HepG2 (cell line): ENCODE measurements around the gene TJAP1. TPM values are rescaled to one million over a fixed set of nuclear protein-coding genes. Genes with fewer than 3 reads are reported as not detected.

ENCODE experiments used
- AGO1 ChIP-seq: fragments of 200-400 bp; formaldehyde crosslinking; IDR thresholded peaks from 2 replicates; pipeline ENCODE4 v1.6.1; 2017; ENCODE audit warnings: mild to moderate bottlenecking, low read depth, low read length, moderate library complexity; ENCODE audit not compliant: poor library complexity, severe bottlenecking
- ARNT2 ChIP-seq: sonication (generic); formaldehyde crosslinking; IDR thresholded peaks from 2 replicates; pipeline ENCODE4 v1.8.0; 2022; ENCODE audit warnings: mild to moderate bottlenecking, low read depth, missing genetic modification reagents, moderate library complexity
- ATF2 ChIP-seq: sonication (generic); formaldehyde crosslinking; IDR thresholded peaks from 2 replicates; pipeline ENCODE4 v1.4.0; 2020; ENCODE audit warnings: missing genetic modification reagents
- CTCF ChIP-seq: sonication (generic); formaldehyde crosslinking; IDR thresholded peaks from 2 replicates; pipeline ENCODE4 v1.5.0; 2020; ENCODE audit warnings: mild to moderate bottlenecking, missing genetic modification reagents, moderate library complexity
- DNMT1 ChIP-seq: sonication (generic); formaldehyde crosslinking; IDR thresholded peaks from 2 replicates; pipeline ENCODE4 v1.5.1; 2020; ENCODE audit warnings: mild to moderate bottlenecking, missing genetic modification reagents
- FLYWCH1 ChIP-seq: sonication (generic); formaldehyde crosslinking; IDR thresholded peaks from 2 replicates; pipeline ENCODE4 v1.8.1; 2023; ENCODE audit warnings: mild to moderate bottlenecking, missing genetic modification reagents
- FOXA3 ChIP-seq: IDR thresholded peaks from 2 replicates; pipeline ENCODE4 v1.6.1; 2016; ENCODE audit warnings: missing genetic modification reagents, missing compliant biosample characterization
- GATA4 ChIP-seq: sonication (generic); IDR thresholded peaks from 2 replicates; pipeline ENCODE4 v1.6.1; 2016; ENCODE audit warnings: antibody characterized with exemption, low read depth, borderline replicate concordance
- HNRNPH1 ChIP-seq: fragments of 200-400 bp; formaldehyde crosslinking; optimal IDR thresholded peaks from 2 replicates; pipeline ENCODE3; 2017; ENCODE audit warnings: mild to moderate bottlenecking, low read depth, low read length
- HNRNPL ChIP-seq: fragments of 200-400 bp; formaldehyde crosslinking; IDR thresholded peaks from 2 replicates; pipeline ENCODE4 v1.6.1; 2017; ENCODE audit warnings: mild to moderate bottlenecking, low read depth, low read length
- MAF1 ChIP-seq: sonication (generic); formaldehyde crosslinking; IDR thresholded peaks from 2 replicates; pipeline ENCODE4 v1.5.0; 2020; ENCODE audit warnings: missing genetic modification reagents, borderline replicate concordance
- MEIS1 ChIP-seq: sonication (generic); formaldehyde crosslinking; IDR thresholded peaks from 2 replicates; pipeline ENCODE4 v1.9.0; 2021; ENCODE audit warnings: mild to moderate bottlenecking, missing genetic modification reagents, moderate library complexity, borderline replicate concordance
- MXI1 ChIP-seq: IDR thresholded peaks from 3 replicates; pipeline ENCODE4 v1.6.1; 2012; ENCODE audit warnings: low read depth, low read length, inconsistent platforms, borderline replicate concordance
- NFE2L2 ChIP-seq: fragments of 150-350 bp; IDR thresholded peaks from 2 replicates; pipeline ENCODE4 v1.6.1; 2014; ENCODE audit warnings: low read length
- PHF5A ChIP-seq: IDR thresholded peaks from one replicate; pipeline ENCODE4 v1.6.1; 2018; ENCODE audit warnings: low read depth, missing genetic modification reagents; ENCODE audit not compliant: unreplicated experiment
- PITX1 ChIP-seq: sonication (generic); formaldehyde crosslinking; IDR thresholded peaks from 2 replicates; pipeline ENCODE4 v1.5.1; 2020; ENCODE audit warnings: mild to moderate bottlenecking, missing genetic modification reagents
- STAG1 ChIP-seq: sonication (generic); formaldehyde crosslinking; IDR thresholded peaks from 2 replicates; pipeline ENCODE4 v1.4.0; 2020; ENCODE audit warnings: missing genetic modification reagents
- ZBTB46 ChIP-seq: sonication (generic); formaldehyde crosslinking; IDR thresholded peaks from 2 replicates; pipeline ENCODE4 v1.4.0; 2020; ENCODE audit warnings: mild to moderate bottlenecking, missing genetic modification reagents, borderline replicate concordance
- ZNF224 ChIP-seq: sonication (generic); formaldehyde crosslinking; IDR thresholded peaks from 2 replicates; pipeline ENCODE4 v1.5.0; 2020; ENCODE audit warnings: mild to moderate bottlenecking, missing genetic modification reagents
- ZNF770 ChIP-seq: sonication (generic); formaldehyde crosslinking; IDR thresholded peaks from 2 replicates; pipeline ENCODE4 v1.5.0; 2020; ENCODE audit warnings: mild to moderate bottlenecking, missing genetic modification reagents
- ZNF83 ChIP-seq: sonication (generic); formaldehyde crosslinking; IDR thresholded peaks from 2 replicates; pipeline ENCODE4 v1.4.0; 2020; ENCODE audit warnings: missing genetic modification reagents, mild to moderate bottlenecking, borderline replicate concordance
- ZNF850 ChIP-seq: sonication (generic); formaldehyde crosslinking; conservative IDR thresholded peaks from 2 replicates; pipeline ENCODE4 v1.9.0; 2021; ENCODE audit warnings: mild to moderate bottlenecking, missing genetic modification reagents
- polyA plus RNA-seq, 8 experiments: library from polyadenylated mRNA; depleted of rRNA in 3 of 8; stranded (reverse) in 7 of 8; unstranded in 1 of 8; fragments of >200 nt; fragmentation: Illumina TruSeq in 4 of 8; extraction: Trizol in 4 of 8; gene quantifications; 2 replicates each; pipeline versions ENCODE4 v1.2.1 to v1.2.3, GENCODE V29; 2011 to 2016; ENCODE audit warnings: low read depth in 4 of 8, missing spikeins in 1 of 8, mixed read lengths in 1 of 8; ENCODE audit not compliant: insufficient read depth in 1 of 8
- total RNA-seq, 5 experiments: library from RNA; depleted of rRNA; stranded (reverse); fragments of >200 nt; fragmentation: Illumina TruSeq; extraction: Trizol; gene quantifications; 2 replicates each; pipeline ENCODE4 v1.2.3, GENCODE V29; 2016; ENCODE audit warnings: low read depth in 1 of 5
- TF ChIP-seq, protein P1 (sequence below): sonication (generic); formaldehyde crosslinking; IDR thresholded peaks from 2 replicates; pipeline ENCODE4 v1.8.0; 2022; ENCODE audit warnings: mild to moderate bottlenecking, missing genetic modification reagents

TJAP1 gene
- total and polyA plus RNA-seq, 2 of the 13 experiments (the other 11 are each of a cell fraction or from before 2014, with no cell fraction given): 15.7 to 41.6 TPM

- TF ChIP-seq MXI1: no peak
- no peak for TF ChIP-seq FLYWCH1 (CRISPR knock-in tag)
- TF ChIP-seq ZNF770 (CRISPR knock-in tag): no peak
- no peak for TF ChIP-seq ATF2 (CRISPR knock-in tag)
- TF ChIP-seq AGO1: no peak
- no peak for TF ChIP-seq MEIS1 (CRISPR knock-in tag)
- TF ChIP-seq HNRNPH1: no peak
- TF ChIP-seq DNMT1 (CRISPR knock-in tag): no peak; the same call in 1 of the 2 replicates
- TF ChIP-seq, protein P1, sequence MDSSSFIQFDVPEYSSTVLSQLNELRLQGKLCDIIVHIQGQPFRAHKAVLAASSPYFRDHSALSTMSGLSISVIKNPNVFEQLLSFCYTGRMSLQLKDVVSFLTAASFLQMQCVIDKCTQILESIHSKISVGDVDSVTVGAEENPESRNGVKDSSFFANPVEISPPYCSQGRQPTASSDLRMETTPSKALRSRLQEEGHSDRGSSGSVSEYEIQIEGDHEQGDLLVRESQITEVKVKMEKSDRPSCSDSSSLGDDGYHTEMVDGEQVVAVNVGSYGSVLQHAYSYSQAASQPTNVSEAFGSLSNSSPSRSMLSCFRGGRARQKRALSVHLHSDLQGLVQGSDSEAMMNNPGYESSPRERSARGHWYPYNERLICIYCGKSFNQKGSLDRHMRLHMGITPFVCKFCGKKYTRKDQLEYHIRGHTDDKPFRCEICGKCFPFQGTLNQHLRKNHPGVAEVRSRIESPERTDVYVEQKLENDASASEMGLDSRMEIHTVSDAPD (CRISPR knock-in tag): 0 out of 2 replicates have a peak, but pooled peaks have one; percentile 27
- no peak for TF ChIP-seq ZNF224
- TF ChIP-seq FOXA3 (CRISPR knock-in tag): no peak
- no peak for TF ChIP-seq ZBTB46 (CRISPR knock-in tag)
- no peak for TF ChIP-seq MAF1 (CRISPR knock-in tag)
- peak; percentile 61; the same call in 1 of the 2 replicates for TF ChIP-seq PITX1 (CRISPR knock-in tag)
- no peak for TF ChIP-seq PHF5A (CRISPR knock-in tag)
- TF ChIP-seq NFE2L2: no peak
- no peak for TF ChIP-seq ARNT2 (CRISPR knock-in tag)
- TF ChIP-seq STAG1: peak; percentile 93
- TF ChIP-seq HNRNPL: no peak
- no peak for TF ChIP-seq ZNF850 (CRISPR knock-in tag)
- TF ChIP-seq GATA4: no peak
- TF ChIP-seq ZNF83: no peak
- TF ChIP-seq CTCF (CRISPR knock-in tag): peak; percentile 99; the same call in 1 of the 2 replicates
These were observed 23.1 kb upstream of the TJAP1 start (continued) for GRCh38 chr6:43454290-43454695.
